Stomach (tissue), 9 donors: ENCODE data around the gene CSMD2. TPM values are rescaled to one million over a fixed set of nuclear protein-coding genes. Genes with fewer than 3 reads are reported as not detected.

Experiments used
- DNase-seq, 2 donors: peaks; one replicate each; pipeline versions ENCODE4 v3.0.0 to v3.0.0-alpha.2; 2013 to 2019
- H3K27ac ChIP-seq, 5 donors: fragments of 200-600 bp in 4 of 5; sonication (generic) in 4 of 5; one replicate each; pipeline ENCODE4 v1.5.1; 2013 to 2019; ENCODE audit warnings: mild to moderate bottlenecking in 1 of 5, moderate library complexity in 1 of 5
- H3K27me3 ChIP-seq, 3 donors: fragments of 200-600 bp; sonication (generic); one replicate each; pipeline ENCODE4 v1.5.1; 2017 to 2019; ENCODE audit warnings: mixed run types in 1 of 3
- H3K36me3 ChIP-seq, 4 donors: fragments of 200-600 bp; sonication (generic); 1 replicate in 3 of 4; 2 replicates in 1 of 4; pipeline ENCODE4 v1.5.1; 2016 to 2019
- H3K4me1 ChIP-seq, 4 donors: fragments of 200-600 bp; sonication (generic); one replicate each; pipeline ENCODE4 v1.5.1; 2016 to 2019
- H3K4me3 ChIP-seq, 4 donors: fragments of 200-600 bp; sonication (generic) in 3 of 4; one replicate each; pipeline ENCODE4 v1.5.1; 2016 to 2019; ENCODE audit warnings: mild to moderate bottlenecking in 1 of 4
- H3K9me3 ChIP-seq, 4 donors: fragments of 200-600 bp; sonication (generic); one replicate each; pipeline ENCODE4 v1.5.1; 2016 to 2019
- EP300 ChIP-seq: sonication (generic); formaldehyde crosslinking; IDR thresholded peaks from one replicate; pipeline ENCODE4 v1.6.1; 2017; ENCODE audit warnings: antibody characterized with exemption
- POLR2A ChIP-seq, 4 donors: fragments of 450-650 bp; IDR thresholded peaks; one replicate each; pipeline ENCODE4 v1.6.1; 2016; ENCODE audit warnings: antibody characterized with exemption in 4 of 4, control low read depth in 2 of 4, mild to moderate bottlenecking in 1 of 4, moderate library complexity in 1 of 4
- POLR2AphosphoS5 ChIP-seq, 3 donors: sonication (generic); formaldehyde crosslinking; IDR thresholded peaks; one replicate each; pipeline ENCODE4 v1.6.1; 2016; ENCODE audit warnings: antibody characterized with exemption in 3 of 3
- WGBS, 5 donors: extraction: QIAGEN DNeasy Blood & Tissue Kit in 3 of 5; methylation state at CpG; one replicate each; pipeline versions ENCODE4 v1.1.5 to v1.1.7; 2013 to 2018; 5-methylcytosine and 5-hydroxymethylcytosine counted together
- intact Hi-C: fragments of 100-400 bp; cut with DNase I; formaldehyde crosslinking; loops from one replicate; pipeline ENCODE4 v1.15.1; 2023; ENCODE audit warnings: low total_unique reads
- polyA plus RNA-seq, 3 donors: library from polyadenylated mRNA; stranded (reverse); fragments of 200-250 nt; gene quantifications; one replicate each; pipeline ENCODE4 v1.2.3, GENCODE V29; 2013
- total RNA-seq, 5 donors: library from RNA; depleted of rRNA; stranded (reverse); fragments of >200 nt; gene quantifications; one replicate each; pipeline versions ENCODE4 v1.1.0 to v1.2.3, GENCODE V29; 2014 to 2016
- TF ChIP-seq, protein P1 (sequence below), 7 experiments: fragments of 450-650 bp in 4 of 7; fragments of 200-600 bp in 3 of 7; sonication (generic) in 3 of 7; IDR thresholded peaks; one replicate each; pipeline ENCODE4 v1.5.1; 2016 to 2019; ENCODE audit warnings: antibody characterized with exemption in 7 of 7, control low read depth in 2 of 7, mild to moderate bottlenecking in 1 of 7
- donor health status: healthy with polysubstance abuse.
- donor health status: Bipolar disorder and iron deficiency.
- donor health status: healthy.

CSMD2 gene
- total and polyA plus RNA-seq, 8 donors = 0.10 to 3.5 (median 0.37) TPM; not detected in 1

DNA sequence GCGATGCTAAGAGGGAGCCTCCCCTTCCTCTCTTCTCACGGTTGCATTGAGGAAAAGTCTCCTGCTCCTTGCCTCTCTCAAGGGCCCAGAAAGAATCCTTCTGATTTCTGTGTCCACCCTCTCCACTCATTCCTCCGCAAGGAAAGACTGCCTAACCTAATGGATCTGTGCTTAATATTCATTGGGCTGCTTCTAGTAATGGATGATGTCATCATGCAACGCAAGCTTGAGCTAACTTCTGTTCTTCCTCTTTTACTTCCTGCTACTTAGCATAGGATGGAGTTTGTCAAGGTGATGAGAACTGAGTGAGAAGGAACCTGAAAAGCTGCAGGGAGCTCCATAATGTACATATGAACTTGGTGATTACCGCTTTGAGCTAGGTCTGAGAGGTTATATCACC is 336.4 kb downstream of the CSMD2 start:
- peaks cover 0 to 5% (median 0%) of the 10 kb centered on the region in 4 donors for H3K9me3 ChIP-seq
- H3K36me3 ChIP-seq = no peaks in the 10 kb centered on the region
- intact Hi-C loops = no loop called here
- H3K4me3 ChIP-seq = no peak overlapping the region
- no peak overlapping the region for H3K27ac ChIP-seq
- 72 to 88% (median 84%) methylated on average over 5 of the region's 5 CpGs for WGBS, 5 donors
- no peak for DNase-seq
- TF ChIP-seq POLR2AphosphoS5 (IDR thresholded peaks at IDR 0.05) (no peak), EP300 (no peak), POLR2A (IDR thresholded peaks at IDR 0.05) (no peak)
- TF ChIP-seq, protein P1, sequence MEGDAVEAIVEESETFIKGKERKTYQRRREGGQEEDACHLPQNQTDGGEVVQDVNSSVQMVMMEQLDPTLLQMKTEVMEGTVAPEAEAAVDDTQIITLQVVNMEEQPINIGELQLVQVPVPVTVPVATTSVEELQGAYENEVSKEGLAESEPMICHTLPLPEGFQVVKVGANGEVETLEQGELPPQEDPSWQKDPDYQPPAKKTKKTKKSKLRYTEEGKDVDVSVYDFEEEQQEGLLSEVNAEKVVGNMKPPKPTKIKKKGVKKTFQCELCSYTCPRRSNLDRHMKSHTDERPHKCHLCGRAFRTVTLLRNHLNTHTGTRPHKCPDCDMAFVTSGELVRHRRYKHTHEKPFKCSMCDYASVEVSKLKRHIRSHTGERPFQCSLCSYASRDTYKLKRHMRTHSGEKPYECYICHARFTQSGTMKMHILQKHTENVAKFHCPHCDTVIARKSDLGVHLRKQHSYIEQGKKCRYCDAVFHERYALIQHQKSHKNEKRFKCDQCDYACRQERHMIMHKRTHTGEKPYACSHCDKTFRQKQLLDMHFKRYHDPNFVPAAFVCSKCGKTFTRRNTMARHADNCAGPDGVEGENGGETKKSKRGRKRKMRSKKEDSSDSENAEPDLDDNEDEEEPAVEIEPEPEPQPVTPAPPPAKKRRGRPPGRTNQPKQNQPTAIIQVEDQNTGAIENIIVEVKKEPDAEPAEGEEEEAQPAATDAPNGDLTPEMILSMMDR (IDR thresholded peaks at IDR 0.05) = no peak
- peaks cover 0 to 4% (median 0%) of the 10 kb centered on the region in 3 donors for H3K27me3 ChIP-seq
- no peaks in the 10 kb centered on the region for H3K4me1 ChIP-seq

DNA sequence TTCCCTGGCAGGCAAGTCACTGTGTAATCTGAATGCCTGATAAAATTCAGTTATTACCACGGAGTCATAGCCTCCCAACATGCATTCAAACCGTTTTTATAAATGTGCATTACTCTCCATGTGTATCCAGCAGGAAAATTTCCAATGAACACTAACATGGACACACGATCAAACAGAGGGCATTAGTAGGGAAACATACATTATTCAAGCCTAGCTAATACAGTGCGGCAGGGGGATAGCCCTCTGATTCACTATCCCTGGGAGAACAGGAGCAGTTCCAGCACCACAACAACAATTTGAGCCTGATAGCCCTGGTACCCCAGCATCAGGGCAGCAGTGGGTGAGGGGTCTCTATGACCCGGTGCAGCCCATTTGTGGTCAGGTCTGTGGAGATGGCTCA is 337.0 kb downstream of the CSMD2 start:
- Histone ChIP-seq H3K36me3 (no peaks in the 10 kb centered on the region), H3K4me3 (no peak overlapping the region), H3K27me3 (peaks cover 0 to 5% (median under 1%) of the 10 kb centered on the region in 3 donors), H3K9me3 (peaks cover 0 to 5% (median 0%) of the 10 kb centered on the region in 4 donors), H3K27ac (no peak overlapping the region), H3K4me1 (no peaks in the 10 kb centered on the region)
- WGBS, 5 donors = 29 to 58% (median 36%) methylated on average over 5 of the region's 5 CpGs
- no peak for DNase-seq
- TF ChIP-seq POLR2A (IDR thresholded peaks at IDR 0.05) (no peak), POLR2AphosphoS5 (IDR thresholded peaks at IDR 0.05) (no peak), EP300 (no peak)
- TF ChIP-seq, protein P1 (IDR thresholded peaks at IDR 0.05) = no peak
- intact Hi-C loops = no loop called here

DNA sequence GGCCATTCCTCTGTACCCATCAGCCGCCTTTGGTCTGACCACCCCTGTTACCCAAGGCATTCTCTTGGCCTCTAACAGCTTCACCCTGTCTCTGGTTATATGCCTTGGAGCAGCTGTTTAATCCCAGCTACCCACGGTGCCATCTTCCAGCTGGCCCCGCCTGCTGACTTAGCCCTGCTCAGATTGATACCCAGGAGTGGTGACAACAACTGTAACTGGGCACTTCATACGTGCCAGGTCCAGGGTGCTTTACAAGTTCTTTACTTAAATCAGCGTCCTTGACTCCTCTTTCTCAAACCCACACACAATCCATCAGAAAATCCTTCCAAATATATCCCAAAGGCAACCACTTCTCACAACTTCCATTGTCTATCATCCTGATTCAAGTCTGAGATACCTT is 338.3 kb downstream of the CSMD2 start:
- Histone ChIP-seq H3K36me3 (no peaks in the 10 kb centered on the region), H3K4me3 (no peak overlapping the region), H3K4me1 (no peaks in the 10 kb centered on the region), H3K27ac (no peak overlapping the region), H3K27me3 (peaks cover 0 to 19% (median 3%) of the 10 kb centered on the region in 3 donors), H3K9me3 (peaks cover 0 to 5% (median 0%) of the 10 kb centered on the region in 4 donors)
- TF ChIP-seq, protein P1 (IDR thresholded peaks at IDR 0.05) = no peak
- TF ChIP-seq POLR2A (IDR thresholded peaks at IDR 0.05) = no peak
- TF ChIP-seq POLR2AphosphoS5 (IDR thresholded peaks at IDR 0.05) = no peak
- no peak for TF ChIP-seq EP300
- 85 to 90% (median 86%) methylated on average over 5 of the region's 5 CpGs for WGBS, 5 donors
- intact Hi-C loops = no loop called here
- no peak for DNase-seq

- Histone ChIP-seq H3K36me3 (no peaks in the 10 kb centered on the region), H3K27ac (no peak overlapping the region), H3K9me3 (peaks cover 0 to 5% (median 0%) of the 10 kb centered on the region in 4 donors), H3K4me3 (no peak overlapping the region), H3K4me1 (no peaks in the 10 kb centered on the region), H3K27me3 (peaks cover 0 to 23% (median 3%) of the 10 kb centered on the region in 3 donors)
- no peak for DNase-seq
- intact Hi-C loops = no loop called here
- TF ChIP-seq, protein P1 (IDR thresholded peaks at IDR 0.05) = no peak
- no peak for TF ChIP-seq POLR2A (IDR thresholded peaks at IDR 0.05)
- TF ChIP-seq EP300 = no peak
- TF ChIP-seq POLR2AphosphoS5 (IDR thresholded peaks at IDR 0.05) = no peak
These were observed 338.7 kb downstream of the CSMD2 start for GRCh38 chr1:33826311-33826710.
